ENCODE measurements around the gene SHISA8. TPM values are rescaled to one million over a fixed set of nuclear protein-coding genes. Genes with fewer than 3 reads are reported as not detected.
A peak's percentile ranks its signal among the peaks of the same experiment; 100 is the strongest.
"Not testable (repeated sequence)": the region's sequence is repeated elsewhere in the genome, so short reads cannot be mapped to it uniquely, and the experiment has no call there.

Gene SHISA8
- total RNA-seq, result not detected in 2 replicates

GRCh38 chr22:41915035-41915785 lies at the start of gene SHISA8:
TSS of gene SHISA8 (minus strand) at chr22:41915074. CDS start at chr22:41914667, 407 bp downstream.
- DNase-seq (ENCODE audit: low read depth in 2 of 2), result peak; percentile 29 to 72

DNA sequence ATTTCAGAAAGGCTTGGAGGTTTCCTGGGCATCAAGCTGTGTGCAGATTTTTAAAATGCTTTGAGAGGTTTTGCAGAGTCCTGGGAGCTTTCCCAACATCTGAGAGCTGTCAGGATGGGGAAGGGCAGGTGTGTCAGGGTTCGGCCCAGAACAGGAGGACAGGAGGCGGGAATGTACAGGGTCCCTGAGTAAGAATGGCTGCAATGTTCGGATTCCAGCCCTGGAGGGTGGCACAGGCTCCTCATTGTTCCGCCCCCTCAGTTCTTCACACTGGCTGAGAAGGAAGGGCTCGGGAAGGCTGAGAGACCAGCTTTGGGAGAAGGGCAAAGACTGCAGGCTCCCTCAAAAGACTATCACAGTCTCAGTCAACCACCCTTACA lies 49.2 kb upstream of the SHISA8 start:
- no peak for DNase-seq (ENCODE audit: low read depth in 2 of 2)

DNA sequence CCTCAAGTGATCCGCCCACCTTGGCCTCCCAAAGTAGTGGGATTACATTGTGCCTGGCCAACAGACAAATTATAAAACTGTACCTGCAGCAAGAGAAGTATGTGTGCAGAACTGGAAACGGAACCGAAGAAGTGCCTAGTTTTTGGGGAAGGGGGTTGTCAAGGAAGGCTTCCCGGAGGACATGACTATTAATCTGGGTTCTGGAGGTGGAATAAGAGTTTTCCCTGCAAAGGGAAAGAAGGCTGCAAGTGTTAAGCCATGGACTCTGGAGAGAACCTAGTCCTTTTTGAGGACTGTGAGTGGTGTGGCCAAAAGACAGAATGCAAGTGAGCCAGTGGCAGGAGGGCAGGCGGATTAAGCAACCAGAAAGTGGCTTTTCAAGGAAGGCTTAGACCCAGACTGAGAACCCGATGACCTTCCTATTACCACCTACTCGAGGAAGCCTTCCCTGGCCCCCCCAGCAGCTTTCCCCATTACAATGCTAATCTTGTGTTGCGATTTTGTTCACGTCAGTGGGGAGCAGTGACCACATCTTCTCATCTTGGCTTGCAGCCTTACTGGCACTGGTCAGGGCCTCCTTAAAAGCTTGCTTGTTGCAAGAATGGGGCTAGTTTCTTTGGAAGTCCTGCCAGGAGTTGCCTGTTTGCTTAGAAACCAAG lies 48.7 kb upstream of the SHISA8 start:
- DNase-seq (ENCODE audit: low read depth in 2 of 2), result no peak

DNA sequence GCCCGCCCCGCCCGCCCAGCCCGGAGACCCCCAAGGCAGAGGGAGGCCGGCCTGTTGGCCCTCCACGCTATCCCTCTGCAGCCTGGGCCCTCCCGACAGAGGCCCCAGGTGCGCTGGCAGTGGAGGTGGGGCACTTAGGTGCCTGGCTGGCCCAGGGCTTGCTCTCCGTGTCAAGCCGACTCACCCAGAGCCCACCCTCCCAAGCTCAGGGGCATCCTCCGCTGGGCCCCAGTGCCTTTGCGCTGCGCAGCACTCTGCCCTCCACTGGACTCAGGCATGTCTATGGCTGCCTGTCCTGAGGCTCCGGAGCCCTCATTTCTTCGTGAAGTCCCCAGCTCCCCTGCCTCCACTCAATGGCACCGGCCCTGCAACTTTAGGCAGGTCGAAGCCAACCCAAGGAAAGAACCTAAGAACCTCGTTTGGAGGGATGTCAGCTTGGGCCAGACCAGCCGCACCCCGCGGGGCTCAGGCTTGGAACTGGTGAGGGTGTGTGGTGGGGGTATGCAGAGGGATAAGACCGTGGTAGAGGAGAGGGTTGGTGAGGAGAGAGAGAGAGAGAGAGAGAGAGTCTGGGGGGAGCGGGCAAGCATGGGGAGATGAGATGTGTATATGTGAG lies 43.2 kb upstream of the SHISA8 start:
- no peak for DNase-seq (ENCODE audit: low read depth in 2 of 2)

- no peak for DNase-seq (ENCODE audit: low read depth in 2 of 2)
Measured at GRCh38 chr22:41952713-41953112, 37.8 kb upstream of the SHISA8 start.

GRCh38 chr22:41951898-41952474 lies 37.1 kb upstream of the SHISA8 start, which contains the start of gene SMIM45:
TSS of gene SMIM45 (plus strand) at chr22:41952150.
- DNase-seq (ENCODE audit: low read depth in 2 of 2), result no peak

- DNase-seq (ENCODE audit: low read depth in 2 of 2), result no peak
Measured at GRCh38 chr22:41949297-41949965, 34.6 kb upstream of the SHISA8 start.

- DNase-seq (ENCODE audit: low read depth in 2 of 2), result not testable (repeated sequence)
Measured at GRCh38 chr22:41948928-41949296, 34.0 kb upstream of the SHISA8 start.

DNA sequence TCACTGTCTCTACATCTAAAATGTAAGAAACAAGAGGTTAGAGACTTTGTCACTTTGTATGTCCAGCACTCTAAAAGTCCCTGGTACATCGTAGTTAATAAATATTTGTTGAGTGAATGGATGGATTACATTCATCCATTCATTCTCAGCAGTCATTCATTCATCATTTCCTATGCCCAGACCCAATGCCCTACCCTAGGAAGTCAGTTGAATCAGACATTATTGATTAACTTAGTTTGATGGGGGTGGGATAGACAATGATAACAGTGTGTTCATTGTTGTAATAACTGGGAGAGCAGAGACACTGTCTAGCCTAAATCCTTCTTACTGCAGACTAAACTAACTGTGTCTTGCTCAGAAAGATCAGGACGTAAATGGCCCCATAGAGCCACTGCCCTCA lies 33.3 kb upstream of the SHISA8 start:
- no peak for DNase-seq (ENCODE audit: low read depth in 2 of 2)

- DNase-seq (ENCODE audit: low read depth in 2 of 2), result no peak
Measured at GRCh38 chr22:41947424-41948080, 32.7 kb upstream of the SHISA8 start.

DNA sequence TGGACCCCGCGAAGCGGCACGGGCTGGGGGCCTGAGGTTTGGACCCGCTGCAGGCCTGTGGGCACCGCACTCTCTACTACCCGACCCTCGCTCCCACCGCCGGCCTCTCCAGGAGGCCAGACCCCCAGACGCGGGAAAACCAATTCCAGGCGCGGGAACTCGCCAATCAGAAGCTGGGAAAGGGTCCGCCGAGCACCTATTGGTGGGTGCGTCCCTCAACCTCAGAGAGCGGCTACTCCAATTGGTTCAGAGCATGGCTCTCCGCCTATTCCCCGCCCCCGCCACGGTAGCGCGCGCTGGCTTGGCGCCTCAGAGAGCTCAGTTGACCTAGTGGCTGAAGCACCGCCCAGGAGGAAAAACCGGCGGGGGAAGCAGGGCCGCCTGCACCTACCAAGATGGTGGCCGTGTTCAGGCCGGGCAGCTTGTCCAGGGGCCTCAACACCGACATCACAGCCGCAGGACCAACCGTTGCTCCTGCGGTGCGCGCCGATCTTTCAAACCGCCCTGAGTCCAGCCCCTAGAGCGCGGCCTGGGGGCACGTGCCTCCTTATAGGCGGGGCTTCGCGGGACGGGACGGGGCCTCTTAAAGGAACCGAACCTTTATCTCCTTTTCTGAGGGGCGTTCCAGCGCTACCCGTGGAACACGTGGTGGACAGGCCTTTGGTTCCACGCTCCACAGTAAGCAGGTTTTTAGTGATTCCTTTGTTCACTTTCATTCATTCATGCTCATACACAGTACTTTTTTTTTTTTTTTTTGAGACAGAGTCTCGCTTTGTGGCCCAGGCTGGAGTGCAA lies 32.0 kb upstream of the SHISA8 start, which contains the start of gene CENPM:
Gene CENPM, minus strand, starts transcription at position 524 of the 795 bp plus-strand sequence. Its CDS starts 76 bp downstream, at position 448.
- DNase-seq (ENCODE audit: low read depth in 2 of 2), result peak; percentile 94 to 95

GRCh38 chr22:41943661-41944209 lies 28.9 kb upstream of the SHISA8 start:
- peak; percentile 46 to 59 for DNase-seq (ENCODE audit: low read depth in 2 of 2)

DNA sequence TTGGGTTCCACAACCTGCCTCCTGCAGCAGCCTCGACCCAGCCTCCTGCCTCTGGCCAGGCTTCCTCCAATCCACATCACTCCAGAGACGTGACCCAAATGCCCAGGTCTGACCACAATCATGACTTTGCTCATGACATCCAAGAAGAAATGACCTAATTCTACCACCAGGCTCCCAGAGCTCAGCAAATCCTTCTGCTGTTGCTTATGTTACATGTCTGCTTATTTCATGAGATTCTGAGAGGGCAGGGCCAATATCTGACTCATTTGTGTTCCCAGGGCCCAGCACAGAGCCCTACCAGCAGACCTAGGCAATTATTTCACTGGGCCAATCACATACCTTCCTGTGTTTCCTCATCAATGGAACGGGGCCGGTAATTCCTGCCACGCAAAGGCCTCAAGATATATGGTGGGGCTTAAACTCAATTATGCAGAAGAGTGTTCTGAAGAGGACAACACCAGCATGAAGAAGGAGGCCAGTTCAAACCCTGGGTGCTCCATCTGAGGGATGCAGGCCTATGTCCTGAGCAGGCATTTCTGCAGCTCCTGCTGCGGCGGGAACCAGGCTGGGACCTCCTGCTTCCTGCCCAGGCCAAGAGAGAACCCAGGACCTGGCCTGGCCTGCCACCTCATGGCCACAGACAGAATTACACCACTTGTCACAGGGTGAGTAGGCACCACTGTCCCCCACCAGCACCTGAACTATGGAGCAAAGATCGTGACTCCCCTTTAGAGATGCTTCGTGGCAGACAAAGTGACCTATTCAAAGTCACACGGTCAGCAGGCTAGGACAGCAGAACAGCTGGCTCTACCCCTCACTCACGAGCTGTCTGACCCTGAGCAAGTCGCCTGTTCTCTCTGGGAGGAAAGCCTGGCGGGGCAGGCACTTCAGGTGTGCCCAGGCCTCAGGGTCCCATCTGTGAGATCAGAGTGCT lies 26.2 kb upstream of the SHISA8 start:
- peak; percentile 80 to 88 for DNase-seq (ENCODE audit: low read depth in 2 of 2)

- DNase-seq (ENCODE audit: low read depth in 2 of 2), result no peak
Measured at GRCh38 chr22:41939981-41940831, 25.3 kb upstream of the SHISA8 start.

GRCh38 chr22:41936894-41937169 lies 22.0 kb upstream of the SHISA8 start:
- no peak for DNase-seq (ENCODE audit: low read depth in 2 of 2)

DNA sequence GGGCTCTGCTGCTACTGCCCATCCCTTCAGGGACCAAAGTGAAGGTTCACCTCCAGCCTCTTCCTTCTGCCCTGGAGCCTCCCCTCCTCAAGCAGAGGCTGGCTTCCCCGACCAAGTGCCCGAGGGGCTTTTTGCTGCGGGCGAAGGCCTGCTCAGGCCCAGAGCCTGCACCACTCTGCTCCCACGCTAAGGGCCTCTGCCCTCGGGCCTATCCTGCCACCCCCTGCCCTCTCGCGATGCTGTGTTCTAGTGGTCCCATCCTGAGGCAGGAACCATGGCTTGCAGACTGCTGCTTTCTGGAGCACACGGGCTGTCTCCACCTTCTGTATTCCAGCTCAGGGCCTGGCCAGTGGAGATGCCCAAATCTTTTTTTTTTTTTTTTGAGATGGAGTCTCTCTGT lies 20.6 kb upstream of the SHISA8 start:
- DNase-seq (ENCODE audit: low read depth in 2 of 2), result no peak

DNA sequence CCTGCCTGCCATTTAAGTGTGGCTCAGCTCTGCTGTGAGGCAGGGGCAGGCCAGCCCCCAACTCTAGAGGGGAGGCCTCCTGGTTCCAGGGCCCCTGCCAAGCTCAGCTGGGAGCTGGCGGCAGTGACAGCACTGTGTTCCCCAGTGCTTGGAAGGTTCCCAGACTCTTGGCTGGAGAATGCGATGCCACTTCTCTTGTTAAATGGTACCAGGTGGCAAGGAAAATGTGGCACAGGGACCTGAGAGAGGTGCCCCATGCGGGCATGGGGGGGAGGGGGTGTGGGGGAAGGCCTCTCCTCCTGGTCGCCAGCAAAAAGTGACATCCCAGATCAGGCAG lies 20.1 kb upstream of the SHISA8 start:
- DNase-seq (ENCODE audit: low read depth in 2 of 2), result no peak

All from lung microvascular endothelial cell (primary cell).